ENCODE results near the gene RBM15B. TPM values are rescaled to one million over a fixed set of nuclear protein-coding genes. Genes with fewer than 3 reads are reported as not detected.

The RBM15B gene
- total RNA-seq, 2 experiments from 2014 or later, result 19.0 to 19.4 TPM

- Mint-ChIP-seq H3K4me3 (no peak overlapping the region), H3K27me3 (no peaks in the 10 kb centered on the region), H3K27ac (peak overlapping the region; percentile 51), H3K9me3 (no peaks in the 10 kb centered on the region), H3K4me1 (ENCODE audit: low read depth) (peaks cover 62% of the 10 kb centered on the region), H3K36me3 (peaks cover 34% of the 10 kb centered on the region)
- ChIA-PET CTCF (interaction anchor here (1.0 to 1.1 kb wide), 2 partner anchors 10 to 40 kb away, joined by 3 read pairs; partner anchors contain the start of gene MANF), POLR2A (interaction anchor here (1.1 kb wide), 1 partner anchor 8 kb away, joined by 3 read pairs; no protein-coding TSS in a partner anchor)
- intact Hi-C loops (cut with micrococcal nuclease), result loop anchor here (5.0 to 10.0 kb wide), 2 partner anchors 603 to 1040 kb away; partner anchors contain the start of genes CYB561D2, NPRL2, RPL29 and TMEM115
- no peak for DNase-seq
These were observed 3.5 kb downstream of the RBM15B start for GRCh38 chr3:51394541-51394940.

- ChIA-PET POLR2A (no interaction called here), CTCF (interaction anchor here (0.5 to 0.9 kb wide), 2 partner anchors 39 to 87 kb away, joined by 3 read pairs; no protein-coding TSS in a partner anchor)
- H3K4me1 Mint-ChIP-seq (ENCODE audit: low read depth), result peaks cover 52% of the 10 kb centered on the region
- no peaks in the 10 kb centered on the region for H3K27me3 Mint-ChIP-seq
- H3K9me3 Mint-ChIP-seq, result no peaks in the 10 kb centered on the region
- DNase-seq, result no peak
- peaks cover 36% of the 10 kb centered on the region for H3K36me3 Mint-ChIP-seq
- H3K27ac Mint-ChIP-seq, result peak overlapping the region; percentile 51
- intact Hi-C loops (cut with micrococcal nuclease), result loop anchor here (10.0 kb wide), 1 partner anchor 1041 kb away; the partner anchor contains the start of genes CYB561D2, NPRL2 and TMEM115
- H3K4me3 Mint-ChIP-seq, result no peak overlapping the region
These were observed 4.6 kb downstream of the RBM15B start for GRCh38 chr3:51395493-51396213.

- H3K27ac Mint-ChIP-seq, result peak overlapping the region; percentile 43
These were observed 5.3 kb downstream of the RBM15B start for GRCh38 chr3:51396401-51396800.

GRCh38 chr3:51397392-51397791 lies 6.3 kb downstream of the RBM15B start:
- Mint-ChIP-seq H3K4me3 (no peak overlapping the region), H3K27me3 (no peaks in the 10 kb centered on the region), H3K9me3 (no peaks in the 10 kb centered on the region), H3K36me3 (peaks cover 37% of the 10 kb centered on the region), H3K4me1 (ENCODE audit: low read depth) (peaks cover 46% of the 10 kb centered on the region), H3K27ac (peak overlapping the region; percentile 48)
- POLR2A ChIA-PET, result interaction anchor here (1.0 to 1.6 kb wide), 2 partner anchors 12 to 13 kb away, joined by 3 to 4 read pairs; partner anchors contain the start of gene MANF
- no peak for DNase-seq
- CTCF ChIA-PET, result interaction anchor here (0.7 kb wide), 2 partner anchors 37 to 285 kb away, joined by 3 read pairs; no protein-coding TSS in a partner anchor
- intact Hi-C loops (cut with micrococcal nuclease), result loop anchor here (10.0 kb wide), 1 partner anchor 1043 kb away; the partner anchor contains the start of genes CYB561D2, NPRL2 and TMEM115

More at GRCh38 chr3:51396401-51396800, 5.3 kb downstream of the RBM15B start:
- no peak for DNase-seq
- POLR2A ChIA-PET, result interaction anchor here (1.6 kb wide), 1 partner anchor 11 kb away, joined by 4 read pairs; the partner anchor contains the start of gene MANF
- no peaks in the 10 kb centered on the region for H3K27me3 Mint-ChIP-seq
- peaks cover 49% of the 10 kb centered on the region for H3K4me1 Mint-ChIP-seq (ENCODE audit: low read depth)
- peaks cover 36% of the 10 kb centered on the region for H3K36me3 Mint-ChIP-seq
- intact Hi-C loops (cut with micrococcal nuclease), result loop anchor here (10.0 kb wide), 1 partner anchor 1042 kb away; the partner anchor contains the start of genes CYB561D2, NPRL2 and TMEM115
- CTCF ChIA-PET, result interaction anchor here (0.5 to 0.9 kb wide), 2 partner anchors 38 to 86 kb away, joined by 3 read pairs; no protein-coding TSS in a partner anchor
- no peak overlapping the region for H3K4me3 Mint-ChIP-seq
- H3K9me3 Mint-ChIP-seq, result no peaks in the 10 kb centered on the region

GRCh38 chr3:51398595-51399310 lies 7.7 kb downstream of the RBM15B start:
- intact Hi-C loops (cut with micrococcal nuclease), result loop anchor here (10.0 kb wide), 1 partner anchor 1044 kb away; the partner anchor contains the start of genes CYB561D2, NPRL2 and TMEM115
- no peaks in the 10 kb centered on the region for H3K9me3 Mint-ChIP-seq
- no peaks in the 10 kb centered on the region for H3K27me3 Mint-ChIP-seq
- peaks cover 34% of the 10 kb centered on the region for H3K4me1 Mint-ChIP-seq (ENCODE audit: low read depth)
- CTCF ChIA-PET, result interaction anchor here (0.8 to 2.4 kb wide), 3 partner anchors 9 to 36 kb away, joined by 3 to 14 read pairs (median 3); no protein-coding TSS in a partner anchor
- H3K27ac Mint-ChIP-seq, result peak overlapping the region; percentile 40
- DNase-seq, result no peak
- H3K4me3 Mint-ChIP-seq, result no peak overlapping the region
- POLR2A ChIA-PET, result no interaction called here
- peaks cover 34% of the 10 kb centered on the region for H3K36me3 Mint-ChIP-seq

- H3K27ac Mint-ChIP-seq, result no peak overlapping the region
These were observed 9.1 kb downstream of the RBM15B start for GRCh38 chr3:51400166-51400565.

GRCh38 chr3:51401735-51402134 lies 10.7 kb downstream of the RBM15B start:
- ChIA-PET POLR2A (no interaction called here), CTCF (interaction anchor here (1.6 kb wide), 1 partner anchor 33 kb away, joined by 5 read pairs; no protein-coding TSS in a partner anchor)
- intact Hi-C loops (cut with micrococcal nuclease), result no loop called here
- Mint-ChIP-seq H3K4me1 (ENCODE audit: low read depth) (peaks cover 12% of the 10 kb centered on the region), H3K9me3 (no peaks in the 10 kb centered on the region), H3K27me3 (no peaks in the 10 kb centered on the region), H3K27ac (no peak overlapping the region), H3K36me3 (peaks cover 25% of the 10 kb centered on the region), H3K4me3 (no peak overlapping the region)
- no peak for DNase-seq

More at GRCh38 chr3:51400166-51400565, 9.1 kb downstream of the RBM15B start:
- Mint-ChIP-seq H3K4me1 (ENCODE audit: low read depth) (peaks cover 22% of the 10 kb centered on the region), H3K4me3 (no peak overlapping the region), H3K36me3 (peaks cover 27% of the 10 kb centered on the region), H3K27me3 (no peaks in the 10 kb centered on the region), H3K9me3 (no peaks in the 10 kb centered on the region)
- CTCF ChIA-PET, result interaction anchor here (2.4 kb wide), 1 partner anchor 11 kb away, joined by 14 read pairs; no protein-coding TSS in a partner anchor
- POLR2A ChIA-PET, result no interaction called here
- DNase-seq, result no peak
- intact Hi-C loops (cut with micrococcal nuclease), result no loop called here

- POLR2A ChIA-PET, result no interaction called here
- CTCF ChIA-PET, result interaction anchor here (1.5 kb wide), 1 partner anchor 14 kb away, joined by 6 read pairs; no protein-coding TSS in a partner anchor
- Mint-ChIP-seq H3K9me3 (no peaks in the 10 kb centered on the region), H3K4me1 (ENCODE audit: low read depth) (peaks cover 14% of the 10 kb centered on the region), H3K27me3 (no peaks in the 10 kb centered on the region), H3K36me3 (peaks cover 27% of the 10 kb centered on the region), H3K4me3 (no peak overlapping the region), H3K27ac (peak overlapping the region; percentile 58)
- DNase-seq, result no peak
- intact Hi-C loops (cut with micrococcal nuclease), result no loop called here
These were observed 12.6 kb downstream of the RBM15B start for GRCh38 chr3:51403675-51404074.

GRCh38 chr3:51408021-51408420 lies 16.9 kb downstream of the RBM15B start:
- no peaks in the 10 kb centered on the region for H3K27me3 Mint-ChIP-seq
- no peak overlapping the region for H3K27ac Mint-ChIP-seq
- no peak for DNase-seq
- H3K4me3 Mint-ChIP-seq, result no peak overlapping the region
- ChIA-PET CTCF (interaction anchor here (0.8 to 2.1 kb wide), 4 partner anchors 16 to 92 kb away, joined by 3 to 10 read pairs (median 4); partner anchors contain the start of gene DCAF1), POLR2A (interaction anchor here (1.3 kb wide), 1 partner anchor 15 kb away, joined by 3 read pairs; no protein-coding TSS in a partner anchor)
- peaks cover 37% of the 10 kb centered on the region for H3K36me3 Mint-ChIP-seq
- peaks cover 17% of the 10 kb centered on the region for H3K4me1 Mint-ChIP-seq (ENCODE audit: low read depth)
- no peaks in the 10 kb centered on the region for H3K9me3 Mint-ChIP-seq
- intact Hi-C loops (cut with micrococcal nuclease), result no loop called here

GRCh38 chr3:51408813-51409212 lies 17.7 kb downstream of the RBM15B start:
- POLR2A ChIA-PET, result interaction anchor here (1.3 kb wide), 1 partner anchor 16 kb away, joined by 3 read pairs; no protein-coding TSS in a partner anchor
- no peaks in the 10 kb centered on the region for H3K9me3 Mint-ChIP-seq
- H3K27me3 Mint-ChIP-seq, result no peaks in the 10 kb centered on the region

GRCh38 chr3:51422211-51422610 lies 31.1 kb downstream of the RBM15B start:
- no peaks in the 10 kb centered on the region for H3K27me3 Mint-ChIP-seq
- POLR2A ChIA-PET, result no interaction called here
- H3K4me3 Mint-ChIP-seq, result no peak overlapping the region
- DNase-seq, result no peak
- intact Hi-C loops (cut with micrococcal nuclease), result no loop called here
- peaks cover 24% of the 10 kb centered on the region for H3K36me3 Mint-ChIP-seq
- CTCF ChIA-PET, result interaction anchor here (1.3 kb wide), 1 partner anchor 12 kb away, joined by 4 read pairs; no protein-coding TSS in a partner anchor
- H3K9me3 Mint-ChIP-seq, result no peaks in the 10 kb centered on the region
- H3K27ac Mint-ChIP-seq, result no peak overlapping the region
- peaks cover 2% of the 10 kb centered on the region for H3K4me1 Mint-ChIP-seq (ENCODE audit: low read depth)

More at GRCh38 chr3:51408813-51409212, 17.7 kb downstream of the RBM15B start:
- intact Hi-C loops (cut with micrococcal nuclease), result no loop called here
- Mint-ChIP-seq H3K4me1 (ENCODE audit: low read depth) (peaks cover 17% of the 10 kb centered on the region), H3K36me3 (peaks cover 40% of the 10 kb centered on the region), H3K27ac (no peak overlapping the region), H3K4me3 (no peak overlapping the region)
- DNase-seq, result no peak
- CTCF ChIA-PET, result interaction anchor here (1.2 to 2.1 kb wide), 2 partner anchors 20 to 26 kb away, joined by 3 to 10 read pairs; no protein-coding TSS in a partner anchor

Measured in activated CD4-positive, alpha-beta memory T cell treated with anti-CD3 and anti-CD28 coated beads for 36 hours (primary cell).